SU-DHL-6 (cell line): ENCODE data around the gene EIF2AK3.

Experiments used
- H2AFZ ChIP-seq: fragments of 200-600 bp; sonication (generic); 2 replicates; pipeline ENCODE4 v1.6.1; 2014; ENCODE audit warnings: low read depth, mild to moderate bottlenecking, moderate library complexity, mixed read lengths, antibody characterized with exemption, low read length; ENCODE audit not compliant: severe bottlenecking
- H3F3A ChIP-seq: fragments of 200-600 bp; shearing (Covaris generic); 2 replicates; pipeline ENCODE4 v1.6.0; 2016; ENCODE audit warnings: antibody characterized with exemption, mild to moderate bottlenecking; ENCODE audit not compliant: insufficient read depth
- H3K27ac ChIP-seq: fragments of 200-600 bp; sonication (generic); 2 replicates; pipeline ENCODE4 v1.5.1; 2016; ENCODE audit warnings: low read depth, mild to moderate bottlenecking, low read length, moderate library complexity, mixed read lengths
- H3K27me3 ChIP-seq: fragments of 200-600 bp; sonication (generic), shearing (Covaris generic); 2 replicates; pipeline ENCODE4 v1.6.0; 2014; ENCODE audit warnings: mild to moderate bottlenecking, low read length
- H3K36me3 ChIP-seq: fragments of 200-600 bp; sonication (generic); 2 replicates; pipeline ENCODE4 v1.6.1; 2014; ENCODE audit warnings: mild to moderate bottlenecking, low read length, mixed read lengths
- H3K4me2 ChIP-seq: fragments of 300-600, 200-600 bp; shearing (Covaris generic), sonication (generic); 2 replicates; pipeline ENCODE4 v1.6.0; 2014; ENCODE audit warnings: low read length, low read depth, mild to moderate bottlenecking; ENCODE audit not compliant: poor library complexity, severe bottlenecking
- H3K4me3 ChIP-seq: fragments of 200-600 bp; sonication (generic); 2 replicates; pipeline ENCODE4 v1.5.1; 2014; ENCODE audit warnings: antibody characterized with exemption, low read length, mild to moderate bottlenecking, mixed read lengths; ENCODE audit not compliant: insufficient read depth, poor library complexity, severe bottlenecking
- H3K79me2 ChIP-seq: fragments of 200-600 bp; sonication (generic); 2 replicates; pipeline ENCODE4 v1.6.1; 2014; ENCODE audit warnings: mild to moderate bottlenecking, low read length, moderate library complexity; ENCODE audit not compliant: insufficient read depth
- H3K9ac ChIP-seq: fragments of 200-600 bp; sonication (generic); 2 replicates; pipeline ENCODE4 v1.7.0; 2014; ENCODE audit warnings: mild to moderate bottlenecking, low read length
- H3K9me2 ChIP-seq: fragments of 200-600 bp; sonication (generic); replicated peaks from 2 replicates; pipeline ENCODE4 v1.6.1; 2014; ENCODE audit warnings: low read length; ENCODE audit not compliant: insufficient read depth
- H3K9me3 ChIP-seq: fragments of 200-600 bp; sonication (generic); 2 replicates; pipeline ENCODE4 v1.6.1; 2014; ENCODE audit warnings: low read length, mixed read lengths; ENCODE audit not compliant: insufficient read depth
- H4K20me1 ChIP-seq: fragments of 200-600 bp; sonication (generic); 2 replicates; pipeline ENCODE4 v1.6.1; 2014; ENCODE audit warnings: low read depth, mild to moderate bottlenecking, antibody characterized with exemption, low read length, moderate library complexity, mixed read lengths
- CTCF ChIP-seq: fragments of 200-600 bp; sonication (generic); IDR thresholded peaks from one replicate; pipeline ENCODE4 v1.5.1; 2017; ENCODE audit warnings: antibody characterized with exemption, mild to moderate bottlenecking, low read length, moderate library complexity; ENCODE audit not compliant: insufficient read depth, poor library complexity, severe bottlenecking
- EZH2phosphoT487 ChIP-seq: fragments of 200-600 bp; sonication (generic), shearing (Covaris generic); conservative IDR thresholded peaks from 2 replicates; pipeline ENCODE4 v1.6.1; 2018; ENCODE audit warnings: mild to moderate bottlenecking, antibody characterized with exemption, low read length, moderate library complexity, mixed read lengths

EIF2AK3 gene

GRCh38 chr2:88582030-88582429 lies 45.2 kb downstream of the EIF2AK3 start:
- no peaks in the 10 kb centered on the region for H3K9me3 ChIP-seq
- H4K20me1 ChIP-seq: no peaks in the 10 kb centered on the region
- H3K4me3 ChIP-seq: no peak overlapping the region
- no peak for TF ChIP-seq EZH2phosphoT487
- TF ChIP-seq CTCF: no peak
- H3K27me3 ChIP-seq: no peaks in the 10 kb centered on the region
- no peak overlapping the region for H3K4me2 ChIP-seq
- no peaks in the 10 kb centered on the region for H3K79me2 ChIP-seq
- H3K27ac ChIP-seq: no peak overlapping the region
- H2AFZ ChIP-seq: no peak overlapping the region
- H3K36me3 ChIP-seq: peaks cover 71% of the 10 kb centered on the region
- H3K9me2 ChIP-seq: no peaks in the 10 kb centered on the region
- no peak overlapping the region for H3K9ac ChIP-seq
- peaks cover 16% of the 10 kb centered on the region; the same call in 1 of the 2 replicates for H3F3A ChIP-seq

DNA sequence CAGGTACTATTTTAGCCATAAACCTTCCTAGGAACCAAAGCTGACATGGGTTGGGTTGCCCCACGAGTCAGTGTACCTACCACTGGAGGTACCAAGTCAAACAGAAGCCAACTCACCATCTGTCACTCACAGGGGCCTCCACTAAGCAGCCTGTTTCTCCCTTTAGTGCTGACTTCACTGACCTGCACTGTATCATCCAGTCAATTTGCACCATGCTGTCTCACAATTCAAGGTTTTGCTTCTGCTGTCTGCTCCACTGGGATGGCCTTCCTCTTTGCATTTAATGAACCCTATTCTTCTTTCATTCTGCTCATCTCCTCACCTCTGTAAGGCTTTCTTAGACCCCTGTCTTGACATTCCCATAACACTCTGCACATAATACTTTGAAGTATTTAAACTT lies 47.2 kb downstream of the EIF2AK3 start:
- Histone ChIP-seq H2AFZ (no peak overlapping the region), H3K9me2 (no peaks in the 10 kb centered on the region), H3K27ac (no peak overlapping the region), H3K79me2 (no peaks in the 10 kb centered on the region), H3K4me3 (no peak overlapping the region), H3K27me3 (no peaks in the 10 kb centered on the region), H4K20me1 (no peaks in the 10 kb centered on the region), H3K4me2 (no peak overlapping the region), H3K36me3 (peaks cover 73% of the 10 kb centered on the region), H3K9me3 (no peaks in the 10 kb centered on the region), H3F3A (peaks cover 11% of the 10 kb centered on the region; the same call in 1 of the 2 replicates), H3K9ac (no peak overlapping the region)
- TF ChIP-seq CTCF (no peak), EZH2phosphoT487 (no peak)

- H3K9me2 ChIP-seq: no peaks in the 10 kb centered on the region
- H2AFZ ChIP-seq: no peak overlapping the region
- H3K79me2 ChIP-seq: peaks cover 10% of the 10 kb centered on the region
- H3K27me3 ChIP-seq: no peaks in the 10 kb centered on the region
- H3F3A ChIP-seq: no peaks in the 10 kb centered on the region; the same call in 1 of the 2 replicates
- no peaks in the 10 kb centered on the region for H4K20me1 ChIP-seq
- no peak overlapping the region for H3K4me2 ChIP-seq
- no peak overlapping the region for H3K4me3 ChIP-seq
- no peak overlapping the region for H3K9ac ChIP-seq
- H3K36me3 ChIP-seq: peaks cover 74% of the 10 kb centered on the region
- no peaks in the 10 kb centered on the region for H3K9me3 ChIP-seq
- TF ChIP-seq CTCF (no peak), EZH2phosphoT487 (no peak)
- no peak overlapping the region for H3K27ac ChIP-seq
Measured at GRCh38 chr2:88575630-88576029, 51.6 kb downstream of the EIF2AK3 start.

- Histone ChIP-seq H3K79me2 (peaks cover 10% of the 10 kb centered on the region), H3K36me3 (peaks cover 71% of the 10 kb centered on the region), H3F3A (no peaks in the 10 kb centered on the region; the same call in 1 of the 2 replicates), H4K20me1 (no peaks in the 10 kb centered on the region), H3K27ac (no peak overlapping the region), H2AFZ (no peak overlapping the region), H3K27me3 (no peaks in the 10 kb centered on the region), H3K9me2 (no peaks in the 10 kb centered on the region), H3K9ac (no peak overlapping the region), H3K4me2 (no peak overlapping the region), H3K9me3 (no peaks in the 10 kb centered on the region), H3K4me3 (no peak overlapping the region)
- TF ChIP-seq EZH2phosphoT487 (no peak), CTCF (no peak)
Measured at GRCh38 chr2:88575051-88575450, 52.2 kb downstream of the EIF2AK3 start.
